Panc1 (cell line): Measurements from ENCODE around the gene GMNC.

ENCODE experiments used
- SIN3A ChIP-seq: IDR thresholded peaks from 2 replicates; pipeline ENCODE4 v1.6.1; 2012; ENCODE audit warnings: low read depth, mild to moderate bottlenecking, low read length, moderate library complexity, borderline replicate concordance; ENCODE audit not compliant: insufficient read depth
- TCF7L2 ChIP-seq: IDR thresholded peaks from 2 replicates; pipeline ENCODE4 v1.6.1; 2011; ENCODE audit warnings: mild to moderate bottlenecking, low read depth, low read length, inconsistent platforms
- TF ChIP-seq, protein P1 (sequence below): fragments of 450-650 bp; IDR thresholded peaks from 2 replicates; pipeline ENCODE4 v1.5.1; 2017; ENCODE audit warnings: mild to moderate bottlenecking
- TF ChIP-seq, protein P2 (sequence below), 2 experiments: IDR thresholded peaks; 2 replicates each; pipeline ENCODE4 v1.6.1; 2011 to 2012; ENCODE audit warnings: low read depth in 2 of 2, control low read depth in 1 of 2, low read length in 1 of 2, mild to moderate bottlenecking in 1 of 2, moderate library complexity in 1 of 2; ENCODE audit not compliant: insufficient read depth in 1 of 2

DNA sequence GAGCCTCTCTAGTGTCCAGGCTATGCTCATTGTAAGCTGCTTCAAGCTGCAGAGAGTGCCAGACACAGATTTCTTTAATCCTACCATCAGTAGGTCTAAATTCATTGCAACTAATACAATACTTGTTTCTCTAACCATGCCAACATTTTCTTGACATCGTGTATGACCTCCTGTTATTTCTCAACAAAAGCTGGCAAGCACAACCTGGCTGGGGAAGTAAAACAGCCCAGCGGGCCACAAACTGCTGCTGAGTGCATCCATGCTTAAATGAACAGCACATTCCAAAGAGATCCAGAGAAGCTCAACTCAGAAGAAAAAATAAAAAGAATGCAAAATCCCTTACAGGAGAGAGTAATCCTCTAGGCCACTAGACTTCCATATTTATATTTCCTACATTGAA, 36.5 kb downstream of the GMNC start:
- TF ChIP-seq, protein P1, sequence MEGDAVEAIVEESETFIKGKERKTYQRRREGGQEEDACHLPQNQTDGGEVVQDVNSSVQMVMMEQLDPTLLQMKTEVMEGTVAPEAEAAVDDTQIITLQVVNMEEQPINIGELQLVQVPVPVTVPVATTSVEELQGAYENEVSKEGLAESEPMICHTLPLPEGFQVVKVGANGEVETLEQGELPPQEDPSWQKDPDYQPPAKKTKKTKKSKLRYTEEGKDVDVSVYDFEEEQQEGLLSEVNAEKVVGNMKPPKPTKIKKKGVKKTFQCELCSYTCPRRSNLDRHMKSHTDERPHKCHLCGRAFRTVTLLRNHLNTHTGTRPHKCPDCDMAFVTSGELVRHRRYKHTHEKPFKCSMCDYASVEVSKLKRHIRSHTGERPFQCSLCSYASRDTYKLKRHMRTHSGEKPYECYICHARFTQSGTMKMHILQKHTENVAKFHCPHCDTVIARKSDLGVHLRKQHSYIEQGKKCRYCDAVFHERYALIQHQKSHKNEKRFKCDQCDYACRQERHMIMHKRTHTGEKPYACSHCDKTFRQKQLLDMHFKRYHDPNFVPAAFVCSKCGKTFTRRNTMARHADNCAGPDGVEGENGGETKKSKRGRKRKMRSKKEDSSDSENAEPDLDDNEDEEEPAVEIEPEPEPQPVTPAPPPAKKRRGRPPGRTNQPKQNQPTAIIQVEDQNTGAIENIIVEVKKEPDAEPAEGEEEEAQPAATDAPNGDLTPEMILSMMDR = no peak
- TF ChIP-seq TCF7L2 (no peak), SIN3A (no peak)
- TF ChIP-seq, protein P2, sequence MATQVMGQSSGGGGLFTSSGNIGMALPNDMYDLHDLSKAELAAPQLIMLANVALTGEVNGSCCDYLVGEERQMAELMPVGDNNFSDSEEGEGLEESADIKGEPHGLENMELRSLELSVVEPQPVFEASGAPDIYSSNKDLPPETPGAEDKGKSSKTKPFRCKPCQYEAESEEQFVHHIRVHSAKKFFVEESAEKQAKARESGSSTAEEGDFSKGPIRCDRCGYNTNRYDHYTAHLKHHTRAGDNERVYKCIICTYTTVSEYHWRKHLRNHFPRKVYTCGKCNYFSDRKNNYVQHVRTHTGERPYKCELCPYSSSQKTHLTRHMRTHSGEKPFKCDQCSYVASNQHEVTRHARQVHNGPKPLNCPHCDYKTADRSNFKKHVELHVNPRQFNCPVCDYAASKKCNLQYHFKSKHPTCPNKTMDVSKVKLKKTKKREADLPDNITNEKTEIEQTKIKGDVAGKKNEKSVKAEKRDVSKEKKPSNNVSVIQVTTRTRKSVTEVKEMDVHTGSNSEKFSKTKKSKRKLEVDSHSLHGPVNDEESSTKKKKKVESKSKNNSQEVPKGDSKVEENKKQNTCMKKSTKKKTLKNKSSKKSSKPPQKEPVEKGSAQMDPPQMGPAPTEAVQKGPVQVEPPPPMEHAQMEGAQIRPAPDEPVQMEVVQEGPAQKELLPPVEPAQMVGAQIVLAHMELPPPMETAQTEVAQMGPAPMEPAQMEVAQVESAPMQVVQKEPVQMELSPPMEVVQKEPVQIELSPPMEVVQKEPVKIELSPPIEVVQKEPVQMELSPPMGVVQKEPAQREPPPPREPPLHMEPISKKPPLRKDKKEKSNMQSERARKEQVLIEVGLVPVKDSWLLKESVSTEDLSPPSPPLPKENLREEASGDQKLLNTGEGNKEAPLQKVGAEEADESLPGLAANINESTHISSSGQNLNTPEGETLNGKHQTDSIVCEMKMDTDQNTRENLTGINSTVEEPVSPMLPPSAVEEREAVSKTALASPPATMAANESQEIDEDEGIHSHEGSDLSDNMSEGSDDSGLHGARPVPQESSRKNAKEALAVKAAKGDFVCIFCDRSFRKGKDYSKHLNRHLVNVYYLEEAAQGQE (IDR thresholded peaks at IDR 0.05; ENCODE audit: insufficient read depth in 1 of 2, low read depth in 2 of 2, low read length in 1 of 2) = no peak
